ENCODE measurements around the gene CNTN1. TPM values are rescaled to one million over a fixed set of nuclear protein-coding genes. Genes with fewer than 3 reads are reported as not detected.

CNTN1 gene
- total RNA-seq, 1 donor: 1.7 TPM

- no peak overlapping the region for H3K4me3 ChIP-seq (ENCODE audit: low read depth, low read length)
- no peak for TF ChIP-seq CTCF (IDR thresholded peaks at IDR 0.05; ENCODE audit: insufficient read depth, low read depth, low read length)
- DNase-seq (ENCODE audit: low read depth): no peak
Measured at GRCh38 chr12:40693207-40693821, 1.1 kb downstream of the CNTN1 start.

- no peak overlapping the region for H3K4me3 ChIP-seq (ENCODE audit: low read depth, low read length)
- DNase-seq (ENCODE audit: low read depth): no peak
- TF ChIP-seq CTCF (IDR thresholded peaks at IDR 0.05; ENCODE audit: insufficient read depth, low read depth, low read length): no peak
Measured at GRCh38 chr12:40697566-40698259, 5.5 kb downstream of the CNTN1 start.

- DNase-seq (ENCODE audit: low read depth): no peak
- no peak for TF ChIP-seq CTCF (IDR thresholded peaks at IDR 0.05; ENCODE audit: insufficient read depth, low read depth, low read length)
- H3K4me3 ChIP-seq (ENCODE audit: low read depth, low read length): no peak overlapping the region
Measured at GRCh38 chr12:40701756-40702155, 9.5 kb downstream of the CNTN1 start.

GRCh38 chr12:40711121-40711520 is 18.9 kb downstream of the CNTN1 start:
- TF ChIP-seq CTCF (IDR thresholded peaks at IDR 0.05; ENCODE audit: insufficient read depth, low read depth, low read length): no peak

GRCh38 chr12:40714636-40715035 is 22.4 kb downstream of the CNTN1 start:
- no peak for TF ChIP-seq CTCF (IDR thresholded peaks at IDR 0.05; ENCODE audit: insufficient read depth, low read depth, low read length)
- no peak overlapping the region for H3K4me3 ChIP-seq (ENCODE audit: low read depth, low read length)
- DNase-seq (ENCODE audit: low read depth): no peak

More at GRCh38 chr12:40711121-40711520, 18.9 kb downstream of the CNTN1 start:
- DNase-seq (ENCODE audit: low read depth): no peak
- no peak overlapping the region for H3K4me3 ChIP-seq (ENCODE audit: low read depth, low read length)

- no peak for DNase-seq (ENCODE audit: low read depth)
- no peak for TF ChIP-seq CTCF (IDR thresholded peaks at IDR 0.05; ENCODE audit: insufficient read depth, low read depth, low read length)
- no peak overlapping the region for H3K4me3 ChIP-seq (ENCODE audit: low read depth, low read length)
Measured at GRCh38 chr12:40716037-40716436, 23.8 kb downstream of the CNTN1 start.

All from fibroblast of villous mesenchyme (primary cell).